Measurements from ENCODE around the gene HMG20B. TPM values are rescaled to one million over a fixed set of nuclear protein-coding genes. Genes with fewer than 3 reads are reported as not detected.

The HMG20B gene
- polyA plus RNA-seq, 1 donor (not counting 4 experiments of a cell fraction or from before 2014, with no cell fraction given): 27.9 TPM

GRCh38 chr19:3612330-3612729 is 39.6 kb downstream of the HMG20B start:
- H3K36me3 ChIP-seq (ENCODE audit: control insufficient read depth in 2 of 2, extremely low read depth in 1 of 2, insufficient read depth in 2 of 2, low read length in 2 of 2): peaks cover 7 to 9% of the 10 kb centered on the region in 2 experiments
- TF ChIP-seq EZH2 (IDR thresholded peaks at IDR 0.05; ENCODE audit: low read length): no peak
- no peak for TF ChIP-seq CTCF (optimal IDR thresholded peaks at IDR 0.05 in 1 of 3, IDR thresholded peaks at IDR 0.05 in 1 of 3, conservative IDR thresholded peaks at IDR 0.05 in 1 of 3; ENCODE audit: extremely low read depth in 1 of 3, insufficient read depth in 2 of 3, low read length in 3 of 3)

GRCh38 chr19:3612901-3613741 is 40.4 kb downstream of the HMG20B start:
- Histone ChIP-seq H3K4me1 (ENCODE audit: control insufficient read depth, extremely low read depth, insufficient read depth, low read length) (no peaks in the 10 kb centered on the region), H3K9me3 (ENCODE audit: control insufficient read depth, low read depth, low read length) (no peaks in the 10 kb centered on the region), H3K27me3 (ENCODE audit: control insufficient read depth, extremely low read depth, insufficient read depth, low read length) (no peaks in the 10 kb centered on the region), H4K20me1 (ENCODE audit: control insufficient read depth, extremely low read depth, insufficient read depth, low read length) (no peaks in the 10 kb centered on the region), H3K36me3 (ENCODE audit: control insufficient read depth in 2 of 2, extremely low read depth in 1 of 2, insufficient read depth in 2 of 2, low read length in 2 of 2) (peaks cover 9% of the 10 kb centered on the region in 2 experiments), H3K27ac (ENCODE audit: control insufficient read depth, insufficient read depth, low read length) (no peak overlapping the region), H3K79me2 (ENCODE audit: control insufficient read depth, insufficient read depth, low read length) (no peaks in the 10 kb centered on the region), H2AFZ (ENCODE audit: control insufficient read depth, low read length) (no peak overlapping the region), H3K9ac (ENCODE audit: control insufficient read depth, extremely low read depth, insufficient read depth, low read length) (no peak overlapping the region), H3K4me3 (ENCODE audit: control insufficient read depth in 2 of 3, extremely low read depth in 1 of 3, insufficient read depth in 2 of 3, low read depth in 1 of 3, low read length in 3 of 3) (no peak overlapping the region), H3K9me1 (ENCODE audit: control insufficient read depth, extremely low read depth, insufficient read depth, low read length) (no peaks in the 10 kb centered on the region), H3K4me2 (ENCODE audit: control insufficient read depth, extremely low read depth, insufficient read depth, low read depth, low read length) (no peak overlapping the region)
- dilution Hi-C loops (cut with MboI; ENCODE audit: extremely low pct_ligation_motif_present, low sequenced_read_pairs): no loop called here
- DNase-seq (ENCODE audit: low read depth, low spot score) (no peak), FAIRE-seq (no peak)
- no peak for TF ChIP-seq CTCF (optimal IDR thresholded peaks at IDR 0.05 in 1 of 3, IDR thresholded peaks at IDR 0.05 in 1 of 3, conservative IDR thresholded peaks at IDR 0.05 in 1 of 3; ENCODE audit: extremely low read depth in 1 of 3, insufficient read depth in 2 of 3, low read length in 3 of 3)
- TF ChIP-seq EZH2 (IDR thresholded peaks at IDR 0.05; ENCODE audit: low read length): no peak

More at GRCh38 chr19:3612330-3612729, 39.6 kb downstream of the HMG20B start:
- Histone ChIP-seq H2AFZ (ENCODE audit: control insufficient read depth, low read length) (no peak overlapping the region), H3K27me3 (ENCODE audit: control insufficient read depth, extremely low read depth, insufficient read depth, low read length) (no peaks in the 10 kb centered on the region), H3K9ac (ENCODE audit: control insufficient read depth, extremely low read depth, insufficient read depth, low read length) (no peak overlapping the region), H3K4me1 (ENCODE audit: control insufficient read depth, extremely low read depth, insufficient read depth, low read length) (no peaks in the 10 kb centered on the region), H3K4me2 (ENCODE audit: control insufficient read depth, extremely low read depth, insufficient read depth, low read depth, low read length) (no peak overlapping the region), H3K27ac (ENCODE audit: control insufficient read depth, insufficient read depth, low read length) (no peak overlapping the region), H3K4me3 (ENCODE audit: control insufficient read depth in 2 of 3, extremely low read depth in 1 of 3, insufficient read depth in 2 of 3, low read depth in 1 of 3, low read length in 3 of 3) (no peak overlapping the region), H3K9me1 (ENCODE audit: control insufficient read depth, extremely low read depth, insufficient read depth, low read length) (no peaks in the 10 kb centered on the region), H3K79me2 (ENCODE audit: control insufficient read depth, insufficient read depth, low read length) (no peaks in the 10 kb centered on the region), H3K9me3 (ENCODE audit: control insufficient read depth, low read depth, low read length) (no peaks in the 10 kb centered on the region), H4K20me1 (ENCODE audit: control insufficient read depth, extremely low read depth, insufficient read depth, low read length) (no peaks in the 10 kb centered on the region)
- dilution Hi-C loops (cut with MboI; ENCODE audit: extremely low pct_ligation_motif_present, low sequenced_read_pairs): no loop called here
- DNase-seq (ENCODE audit: low read depth, low spot score) (no peak), FAIRE-seq (no peak)

All from keratinocyte (primary cell).